K562 (cell line): Measurements from ENCODE around the gene ACSL6. TPM values are rescaled to one million over a fixed set of nuclear protein-coding genes. Genes with fewer than 3 reads are reported as not detected.

ENCODE experiments used
- CBX5 ChIP-seq: IDR thresholded peaks from 2 replicates; pipeline ENCODE4 v1.6.1; 2014; ENCODE audit warnings: low read depth, borderline replicate concordance
- CEBPG ChIP-seq, 3 experiments: fragments of 200-800 bp in 1 of 3; sonication (Bioruptor generic) in 1 of 3; sonication (generic) in 1 of 3; formaldehyde crosslinking in 1 of 3; IDR thresholded peaks in 2 of 3; conservative IDR thresholded peaks in 1 of 3; 2 replicates each; pipeline versions ENCODE4 v1.6.1 to v1.8.0; 2016 to 2022; ENCODE audit warnings: missing compliant biosample characterization in 2 of 3, missing genetic modification characterization in 2 of 3, mild to moderate bottlenecking in 1 of 3, missing genetic modification reagents in 1 of 3
- MBD2 ChIP-seq: sonication (generic); IDR thresholded peaks from 2 replicates; pipeline ENCODE4 v1.6.1; 2016; ENCODE audit warnings: low read depth, borderline replicate concordance
- PYGO2 ChIP-seq: fragments of 450-650 bp; IDR thresholded peaks from 2 replicates; pipeline ENCODE4 v1.6.1; 2016; ENCODE audit warnings: mild to moderate bottlenecking, missing genetic modification characterization, moderate library complexity, missing compliant biosample characterization
- ZC3H11A ChIP-seq: IDR thresholded peaks from 2 replicates; pipeline ENCODE4 v1.6.1; 2012; ENCODE audit warnings: low read depth, low read length, improper control_type of control experiment
- ZNF253 ChIP-seq: fragments of 250-450 bp; sonication (Bioruptor Pico); conservative IDR thresholded peaks from 2 replicates; pipeline ENCODE4 v1.6.1; 2021; ENCODE audit warnings: mild to moderate bottlenecking
- ZNF316 ChIP-seq: fragments of 450-650 bp; IDR thresholded peaks from 2 replicates; pipeline ENCODE4 v1.6.1; 2016
- polyA plus RNA-seq, 8 experiments: library from polyadenylated mRNA; depleted of rRNA in 4 of 8; stranded (reverse) in 5 of 8; unstranded in 3 of 8; fragments of >200 nt; fragmentation: Nextera tagmentation in 2 of 8; fragmentation: Illumina TruSeq in 1 of 8; extraction: Ambion mirVana in 2 of 8; extraction: Trizol in 1 of 8; gene quantifications; 2 replicates each; pipeline versions ENCODE4 v1.2.1 to v1.2.3, GENCODE V29; 2011 to 2014; ENCODE audit warnings: inconsistent platforms in 1 of 8, missing spikeins in 1 of 8
- total RNA-seq, 7 experiments: library from RNA; depleted of rRNA in 6 of 7; stranded (reverse); fragments of >200 nt in 6 of 7; fragmentation: Illumina TruSeq in 2 of 7; extraction: Trizol in 2 of 7; gene quantifications; 2 replicates each; pipeline versions ENCODE4 v1.2.1 to v1.2.3, GENCODE V29; 2011 to 2021; ENCODE audit warnings: low replicate concordance in 1 of 7
- TF ChIP-seq, protein P1 (sequence below): fragments of 450-650 bp; formaldehyde crosslinking; IDR thresholded peaks from 2 replicates; pipeline ENCODE4 v1.4.0; 2022; ENCODE audit warnings: mild to moderate bottlenecking, moderate library complexity
- TF ChIP-seq, protein P2 (sequence below), 2 experiments: fragments of 450-650 bp; formaldehyde crosslinking in 1 of 2; IDR thresholded peaks; 2 replicates each; pipeline versions ENCODE4 v1.4.0 to v1.6.1; 2014 to 2020; ENCODE audit warnings: mild to moderate bottlenecking in 2 of 2, borderline replicate concordance in 1 of 2, low read depth in 1 of 2
- TF ChIP-seq, protein P3 (sequence below): fragments of 450-650 bp; IDR thresholded peaks from 2 replicates; pipeline ENCODE4 v1.6.1; 2018; ENCODE audit not compliant: partially characterized antibody

The ACSL6 gene
- total and polyA plus RNA-seq, 9 of the 15 experiments (the other 6 are each of a cell fraction or from before 2014, with no cell fraction given) = 0.50 to 1.5 (median 0.69) TPM

DNA sequence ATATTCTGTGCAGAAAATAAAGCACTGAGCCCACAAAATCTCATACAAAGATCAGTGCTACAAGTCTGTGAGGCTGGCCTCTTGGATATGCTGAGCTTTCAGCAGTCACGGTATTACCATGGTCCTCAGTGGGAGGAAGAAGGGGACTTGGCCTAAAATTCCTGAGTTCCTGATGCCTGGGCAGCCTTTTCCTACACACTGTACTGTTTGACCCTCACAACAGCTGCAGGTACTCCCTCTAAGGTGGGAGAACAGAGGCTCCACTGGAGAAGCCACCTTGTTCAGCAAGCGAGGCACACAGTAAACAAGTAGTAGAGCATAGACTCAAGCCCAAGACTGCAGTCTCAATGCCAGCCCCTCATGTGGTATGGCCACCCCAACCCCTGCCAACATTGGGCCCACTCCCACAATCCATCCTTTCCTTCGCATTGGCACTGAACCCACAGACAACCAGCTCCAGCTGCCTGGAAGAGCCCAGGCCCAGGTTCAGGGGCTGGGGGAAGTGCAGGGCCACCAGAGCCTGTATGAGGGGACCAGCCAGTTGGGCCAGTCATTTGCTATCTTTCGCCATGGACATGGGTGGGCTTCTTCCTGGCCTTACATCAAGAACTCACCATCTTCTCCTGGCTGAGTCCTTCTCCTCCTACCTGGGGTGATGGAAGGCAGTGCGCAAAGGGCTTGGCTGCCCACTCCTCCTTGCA is 14.3 kb downstream of the ACSL6 start (continued):
- TF ChIP-seq, protein P1, sequence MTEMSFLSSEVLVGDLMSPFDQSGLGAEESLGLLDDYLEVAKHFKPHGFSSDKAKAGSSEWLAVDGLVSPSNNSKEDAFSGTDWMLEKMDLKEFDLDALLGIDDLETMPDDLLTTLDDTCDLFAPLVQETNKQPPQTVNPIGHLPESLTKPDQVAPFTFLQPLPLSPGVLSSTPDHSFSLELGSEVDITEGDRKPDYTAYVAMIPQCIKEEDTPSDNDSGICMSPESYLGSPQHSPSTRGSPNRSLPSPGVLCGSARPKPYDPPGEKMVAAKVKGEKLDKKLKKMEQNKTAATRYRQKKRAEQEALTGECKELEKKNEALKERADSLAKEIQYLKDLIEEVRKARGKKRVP = no peak
- TF ChIP-seq, protein P2, sequence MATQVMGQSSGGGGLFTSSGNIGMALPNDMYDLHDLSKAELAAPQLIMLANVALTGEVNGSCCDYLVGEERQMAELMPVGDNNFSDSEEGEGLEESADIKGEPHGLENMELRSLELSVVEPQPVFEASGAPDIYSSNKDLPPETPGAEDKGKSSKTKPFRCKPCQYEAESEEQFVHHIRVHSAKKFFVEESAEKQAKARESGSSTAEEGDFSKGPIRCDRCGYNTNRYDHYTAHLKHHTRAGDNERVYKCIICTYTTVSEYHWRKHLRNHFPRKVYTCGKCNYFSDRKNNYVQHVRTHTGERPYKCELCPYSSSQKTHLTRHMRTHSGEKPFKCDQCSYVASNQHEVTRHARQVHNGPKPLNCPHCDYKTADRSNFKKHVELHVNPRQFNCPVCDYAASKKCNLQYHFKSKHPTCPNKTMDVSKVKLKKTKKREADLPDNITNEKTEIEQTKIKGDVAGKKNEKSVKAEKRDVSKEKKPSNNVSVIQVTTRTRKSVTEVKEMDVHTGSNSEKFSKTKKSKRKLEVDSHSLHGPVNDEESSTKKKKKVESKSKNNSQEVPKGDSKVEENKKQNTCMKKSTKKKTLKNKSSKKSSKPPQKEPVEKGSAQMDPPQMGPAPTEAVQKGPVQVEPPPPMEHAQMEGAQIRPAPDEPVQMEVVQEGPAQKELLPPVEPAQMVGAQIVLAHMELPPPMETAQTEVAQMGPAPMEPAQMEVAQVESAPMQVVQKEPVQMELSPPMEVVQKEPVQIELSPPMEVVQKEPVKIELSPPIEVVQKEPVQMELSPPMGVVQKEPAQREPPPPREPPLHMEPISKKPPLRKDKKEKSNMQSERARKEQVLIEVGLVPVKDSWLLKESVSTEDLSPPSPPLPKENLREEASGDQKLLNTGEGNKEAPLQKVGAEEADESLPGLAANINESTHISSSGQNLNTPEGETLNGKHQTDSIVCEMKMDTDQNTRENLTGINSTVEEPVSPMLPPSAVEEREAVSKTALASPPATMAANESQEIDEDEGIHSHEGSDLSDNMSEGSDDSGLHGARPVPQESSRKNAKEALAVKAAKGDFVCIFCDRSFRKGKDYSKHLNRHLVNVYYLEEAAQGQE (IDR thresholded peaks at IDR 0.05; ENCODE audit: borderline replicate concordance) = 0 out of 2 replicates have a peak, but pooled peaks have one; percentile 4
- TF ChIP-seq, protein P2 (CRISPR knock-in tag; IDR thresholded peaks at IDR 0.05; ENCODE audit: low read depth) = no peak
- TF ChIP-seq CBX5 (no peak), ZNF316 (no peak; the same call in 1 of the 2 replicates), ZC3H11A (no peak), MBD2 (no peak), ZNF253 (CRISPR knock-in tag) (no peak), CEBPG (CRISPR knock-in tag; IDR thresholded peaks at IDR 0.05) (no peak), CEBPG (tag; conservative IDR thresholded peaks at IDR 0.05 in 1 of 2, IDR thresholded peaks at IDR 0.05 in 1 of 2) (no peak), PYGO2 (tag) (no peak)
- TF ChIP-seq, protein P3, sequence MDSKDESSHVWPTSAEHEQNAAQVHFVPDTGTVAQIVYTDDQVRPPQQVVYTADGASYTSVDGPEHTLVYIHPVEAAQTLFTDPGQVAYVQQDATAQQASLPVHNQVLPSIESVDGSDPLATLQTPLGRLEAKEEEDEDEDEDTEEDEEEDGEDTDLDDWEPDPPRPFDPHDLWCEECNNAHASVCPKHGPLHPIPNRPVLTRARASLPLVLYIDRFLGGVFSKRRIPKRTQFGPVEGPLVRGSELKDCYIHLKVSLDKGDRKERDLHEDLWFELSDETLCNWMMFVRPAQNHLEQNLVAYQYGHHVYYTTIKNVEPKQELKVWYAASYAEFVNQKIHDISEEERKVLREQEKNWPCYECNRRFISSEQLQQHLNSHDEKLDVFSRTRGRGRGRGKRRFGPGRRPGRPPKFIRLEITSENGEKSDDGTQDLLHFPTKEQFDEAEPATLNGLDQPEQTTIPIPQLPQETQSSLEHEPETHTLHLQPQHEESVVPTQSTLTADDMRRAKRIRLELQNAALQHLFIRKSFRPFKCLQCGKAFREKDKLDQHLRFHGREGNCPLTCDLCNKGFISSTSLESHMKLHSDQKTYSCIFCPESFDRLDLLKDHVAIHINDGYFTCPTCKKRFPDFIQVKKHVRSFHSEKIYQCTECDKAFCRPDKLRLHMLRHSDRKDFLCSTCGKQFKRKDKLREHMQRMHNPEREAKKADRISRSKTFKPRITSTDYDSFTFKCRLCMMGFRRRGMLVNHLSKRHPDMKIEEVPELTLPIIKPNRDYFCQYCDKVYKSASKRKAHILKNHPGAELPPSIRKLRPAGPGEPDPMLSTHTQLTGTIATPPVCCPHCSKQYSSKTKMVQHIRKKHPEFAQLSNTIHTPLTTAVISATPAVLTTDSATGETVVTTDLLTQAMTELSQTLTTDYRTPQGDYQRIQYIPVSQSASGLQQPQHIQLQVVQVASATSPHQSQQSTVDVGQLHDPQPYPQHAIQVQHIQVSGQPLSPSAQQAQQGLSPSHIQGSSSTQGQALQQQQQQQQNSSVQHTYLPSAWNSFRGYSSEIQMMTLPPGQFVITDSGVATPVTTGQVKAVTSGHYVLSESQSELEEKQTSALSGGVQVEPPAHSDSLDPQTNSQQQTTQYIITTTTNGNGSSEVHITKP = peak; percentile 2
